Cardiac fibroblast (primary cell): ENCODE results near the gene CAMTA1.

ENCODE experiments used
- DNase-seq, 2 donors: peaks; one replicate each; pipeline versions ENCODE4 v3.0.0 to v3.0.0-alpha.2; 2010; ENCODE audit warnings: low read depth in 2 of 2
- H3K4me3 ChIP-seq, 2 donors: replicated peaks in 1 of 2; 1 replicate in 1 of 2; 2 replicates in 1 of 2; pipeline ENCODE4 v1.5.1; 2011; ENCODE audit warnings: low read depth in 2 of 2, low read length in 2 of 2, mild to moderate bottlenecking in 2 of 2, moderate library complexity in 1 of 2
- TF ChIP-seq, protein P1 (sequence below): IDR thresholded peaks from one replicate; pipeline ENCODE4 v1.5.1; 2011; ENCODE audit warnings: low read depth, mild to moderate bottlenecking, low read length, inconsistent platforms

CAMTA1 gene

DNA sequence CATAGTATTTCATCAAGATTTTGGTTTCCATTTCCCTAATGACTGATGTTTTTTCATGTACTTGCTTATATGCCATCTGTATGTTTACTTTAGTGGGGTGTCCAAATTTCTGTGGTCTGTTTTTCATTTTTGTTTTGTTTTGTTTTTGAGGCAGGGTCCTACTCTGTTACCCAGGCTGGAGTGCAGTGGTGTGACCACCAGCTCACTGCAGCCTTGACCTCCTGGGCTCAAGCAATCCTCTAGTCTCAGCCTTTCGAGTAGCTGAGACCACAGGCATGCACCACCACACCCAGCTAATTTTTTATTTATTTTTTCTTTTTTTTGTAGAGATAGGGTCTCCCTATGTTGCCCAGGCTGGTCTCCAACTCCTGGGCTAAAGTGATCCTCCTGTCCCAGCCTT, 607.9 kb downstream of the CAMTA1 start:
- H3K4me3 ChIP-seq = no peak overlapping the region
- TF ChIP-seq, protein P1, sequence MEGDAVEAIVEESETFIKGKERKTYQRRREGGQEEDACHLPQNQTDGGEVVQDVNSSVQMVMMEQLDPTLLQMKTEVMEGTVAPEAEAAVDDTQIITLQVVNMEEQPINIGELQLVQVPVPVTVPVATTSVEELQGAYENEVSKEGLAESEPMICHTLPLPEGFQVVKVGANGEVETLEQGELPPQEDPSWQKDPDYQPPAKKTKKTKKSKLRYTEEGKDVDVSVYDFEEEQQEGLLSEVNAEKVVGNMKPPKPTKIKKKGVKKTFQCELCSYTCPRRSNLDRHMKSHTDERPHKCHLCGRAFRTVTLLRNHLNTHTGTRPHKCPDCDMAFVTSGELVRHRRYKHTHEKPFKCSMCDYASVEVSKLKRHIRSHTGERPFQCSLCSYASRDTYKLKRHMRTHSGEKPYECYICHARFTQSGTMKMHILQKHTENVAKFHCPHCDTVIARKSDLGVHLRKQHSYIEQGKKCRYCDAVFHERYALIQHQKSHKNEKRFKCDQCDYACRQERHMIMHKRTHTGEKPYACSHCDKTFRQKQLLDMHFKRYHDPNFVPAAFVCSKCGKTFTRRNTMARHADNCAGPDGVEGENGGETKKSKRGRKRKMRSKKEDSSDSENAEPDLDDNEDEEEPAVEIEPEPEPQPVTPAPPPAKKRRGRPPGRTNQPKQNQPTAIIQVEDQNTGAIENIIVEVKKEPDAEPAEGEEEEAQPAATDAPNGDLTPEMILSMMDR = no peak
- DNase-seq = no peak

DNA sequence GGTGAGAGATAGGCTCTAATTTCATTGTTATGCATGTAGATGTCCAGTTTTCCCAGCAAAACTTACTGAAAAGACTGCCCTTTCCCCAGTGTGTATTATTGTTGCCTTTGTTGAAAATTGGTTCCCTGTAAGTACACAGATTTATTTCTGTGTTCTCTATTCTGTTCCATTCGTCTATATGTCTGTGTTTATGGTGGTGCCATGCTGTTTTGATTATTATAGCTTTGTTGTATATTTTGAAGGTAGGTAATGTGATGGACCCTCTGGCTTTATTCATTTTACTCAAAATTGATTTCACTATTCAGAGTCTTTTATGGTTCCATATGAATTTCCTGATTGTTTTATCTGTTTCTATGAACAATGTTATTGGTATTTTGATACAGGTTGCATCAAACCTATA, 610.0 kb downstream of the CAMTA1 start:
- TF ChIP-seq, protein P1 = no peak

DNA sequence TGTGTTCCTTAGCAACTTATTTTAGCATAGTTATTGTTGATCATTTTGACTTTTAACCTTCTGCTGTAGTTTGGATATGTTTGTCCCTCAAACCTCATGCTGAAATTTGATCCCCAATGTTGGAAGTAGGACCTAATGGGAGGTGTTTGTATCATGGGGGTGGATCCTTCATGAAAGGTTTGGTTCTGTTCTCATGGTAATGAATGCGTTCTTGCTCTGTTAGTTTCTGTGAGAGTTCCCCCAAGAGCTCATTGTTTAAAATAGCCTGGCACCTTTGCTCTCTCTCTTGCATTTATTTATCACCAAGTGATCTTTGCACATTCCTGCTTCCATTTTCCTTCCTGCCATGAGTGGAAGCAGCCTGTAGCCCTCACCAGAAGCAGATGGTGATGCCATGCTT, 613.7 kb downstream of the CAMTA1 start:
- no peak for DNase-seq
- TF ChIP-seq, protein P1 = no peak
- H3K4me3 ChIP-seq = no peak overlapping the region

More for the DNA sequence above, 610.0 kb downstream of the CAMTA1 start:
- no peak for DNase-seq
- H3K4me3 ChIP-seq = no peak overlapping the region

DNA sequence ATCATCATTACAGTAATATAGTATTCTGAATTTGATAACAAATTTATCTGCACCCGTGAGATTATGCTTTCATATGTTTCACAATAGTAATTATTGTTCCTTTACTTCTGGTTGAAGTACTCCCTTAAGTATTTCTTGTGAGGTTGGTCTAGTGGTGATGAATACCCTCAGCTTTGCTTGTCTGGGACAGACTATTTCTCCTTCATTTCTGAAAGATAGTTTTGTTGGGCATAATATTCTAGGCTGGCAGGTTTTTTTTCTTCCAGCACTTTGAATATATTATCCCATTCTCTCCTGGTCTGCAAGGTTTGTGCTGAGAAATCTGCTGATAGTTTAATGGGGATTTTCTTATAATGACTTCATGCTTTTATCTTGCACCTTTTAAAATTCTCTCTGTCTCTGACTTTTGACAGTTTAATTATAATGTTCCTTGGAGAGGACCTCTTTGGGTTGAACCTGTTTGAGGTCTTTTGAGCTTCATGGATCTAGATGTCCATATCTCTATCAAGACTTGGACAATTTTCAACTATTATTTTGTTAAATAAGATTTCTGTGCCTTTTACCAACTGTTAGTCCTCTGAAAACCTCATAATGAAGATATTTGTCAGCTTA, 614.4 kb downstream of the CAMTA1 start:
- TF ChIP-seq, protein P1 = no peak
- H3K4me3 ChIP-seq = no peak overlapping the region
- DNase-seq = no peak

DNA sequence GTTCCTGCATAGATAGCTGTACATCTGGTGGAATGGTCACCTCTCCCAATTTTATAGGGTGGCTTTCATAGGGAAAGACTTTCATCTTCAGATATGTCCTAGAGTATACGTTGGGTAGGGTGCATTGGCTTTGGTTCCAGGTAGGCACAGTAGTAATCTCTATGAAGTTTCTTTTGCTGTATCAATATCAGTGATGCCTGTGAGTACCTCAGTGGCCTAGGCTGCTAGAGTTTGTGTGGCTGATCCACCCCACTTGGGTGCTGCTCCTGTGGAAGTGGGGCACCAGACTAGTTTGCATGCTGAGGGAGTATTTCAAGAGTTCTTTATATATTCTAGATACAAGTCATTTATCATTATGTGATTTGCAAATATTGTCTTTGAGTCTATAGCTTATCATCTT, 615.3 kb downstream of the CAMTA1 start:
- H3K4me3 ChIP-seq = no peak overlapping the region
- DNase-seq = no peak
- TF ChIP-seq, protein P1 = no peak

DNA sequence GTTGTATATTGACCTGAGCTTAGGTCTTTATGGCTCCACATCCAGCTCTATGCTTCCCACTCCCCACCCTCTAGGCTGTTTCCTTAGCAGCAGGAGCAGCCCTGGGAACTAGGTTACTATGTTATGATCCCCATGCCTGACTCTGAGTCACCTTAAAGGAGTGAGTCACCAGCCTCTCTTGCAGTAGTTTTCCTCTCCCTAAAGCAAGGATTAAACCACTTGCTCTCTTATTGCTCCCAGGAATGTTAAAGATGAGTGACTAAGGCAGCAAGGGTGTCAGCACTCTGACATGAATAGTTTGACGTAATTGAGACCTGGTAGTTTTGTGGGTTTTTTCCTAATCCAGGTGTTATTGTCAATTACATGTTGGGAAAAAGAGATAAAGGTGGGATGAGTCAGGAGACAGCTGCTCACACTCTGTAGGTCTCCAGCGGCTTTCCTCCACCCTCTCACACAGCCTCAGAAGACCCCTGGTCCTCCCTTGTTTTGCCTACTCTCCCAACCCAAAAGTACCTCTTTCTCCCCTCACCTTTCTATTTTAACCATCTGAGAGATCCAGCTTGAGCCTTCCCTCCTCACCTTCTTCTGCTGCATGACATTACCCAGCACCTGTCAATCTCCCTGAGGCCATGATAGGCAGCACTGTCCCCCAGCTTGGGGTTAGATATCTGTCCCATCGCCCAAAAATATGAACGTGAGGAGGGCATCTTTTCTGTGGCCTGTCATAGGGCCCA, 616.7 kb downstream of the CAMTA1 start:
- TF ChIP-seq, protein P1 = no peak
- no peak overlapping the region for H3K4me3 ChIP-seq
- peak; percentile 82 to 96 for DNase-seq
